HG02973 (cell line): ENCODE data around the gene XG.
"Not testable (repeated sequence)": the region's sequence is repeated elsewhere in the genome, so short reads cannot be mapped to it uniquely, and the experiment has no call there.

Experiments
- ATAC-seq: cut with Tn5 transposase; IDR thresholded peaks from one replicate; pipeline ENCODE4 v1.9.1; 2021; ENCODE audit warnings: moderate library complexity; ENCODE audit not compliant: unreplicated experiment

Gene XG

DNA sequence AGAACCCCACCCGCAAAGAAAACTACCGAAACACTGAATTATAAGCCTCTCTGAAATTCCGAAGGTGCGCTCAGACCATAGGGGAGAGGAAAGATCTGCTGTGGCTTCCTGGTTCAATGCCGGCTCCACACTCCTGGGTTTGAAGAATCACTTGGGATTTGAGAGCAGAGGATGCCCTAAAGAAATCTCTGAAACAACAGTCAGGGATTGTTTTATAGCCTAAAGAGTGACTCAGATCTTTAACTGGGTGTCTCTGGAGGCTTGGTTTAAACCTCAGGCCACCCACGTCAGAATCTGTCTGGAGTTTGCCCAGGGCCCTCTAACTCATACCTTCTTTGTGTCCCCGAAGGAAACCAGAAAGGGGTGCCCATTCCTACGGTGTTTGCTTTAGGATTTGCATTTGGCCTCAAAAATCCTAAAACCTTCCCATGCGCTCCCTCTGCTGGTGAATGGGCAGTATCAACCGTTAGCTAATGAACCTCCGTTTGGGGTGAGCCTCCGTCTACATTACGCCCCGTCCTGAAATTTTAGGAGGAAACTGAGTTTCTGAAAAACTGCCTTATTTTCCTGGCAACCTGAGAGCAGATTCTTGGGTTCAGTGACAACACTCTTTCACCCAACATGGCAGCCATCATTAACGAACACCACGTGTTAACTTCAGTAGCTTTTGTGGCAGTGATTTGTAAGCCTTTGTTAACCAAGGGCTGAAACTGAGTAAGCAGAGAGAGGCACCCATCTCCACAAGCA is 60.5 kb downstream of the XG start:
- ATAC-seq = not testable (repeated sequence)

DNA sequence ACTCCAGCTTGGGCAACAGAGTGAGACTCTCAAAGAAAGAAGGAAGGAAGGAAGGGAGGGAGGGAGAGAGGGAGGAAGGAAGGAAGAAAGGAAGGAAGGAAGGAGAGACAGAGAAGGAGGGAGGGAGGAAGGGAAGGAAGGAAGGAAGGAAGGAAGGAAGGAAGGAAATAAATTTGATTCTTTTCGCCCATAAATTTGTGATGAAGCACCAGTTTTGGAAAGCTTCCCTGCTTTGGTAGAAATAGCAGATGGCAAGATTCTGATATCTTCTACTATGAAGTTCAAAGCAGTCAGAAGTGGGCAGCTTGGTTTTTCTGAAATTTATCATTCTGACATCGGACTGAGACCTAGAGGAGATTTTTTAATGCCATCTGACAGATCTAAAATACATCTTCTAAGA is 65.2 kb downstream of the XG start:
- ATAC-seq = no peak

DNA sequence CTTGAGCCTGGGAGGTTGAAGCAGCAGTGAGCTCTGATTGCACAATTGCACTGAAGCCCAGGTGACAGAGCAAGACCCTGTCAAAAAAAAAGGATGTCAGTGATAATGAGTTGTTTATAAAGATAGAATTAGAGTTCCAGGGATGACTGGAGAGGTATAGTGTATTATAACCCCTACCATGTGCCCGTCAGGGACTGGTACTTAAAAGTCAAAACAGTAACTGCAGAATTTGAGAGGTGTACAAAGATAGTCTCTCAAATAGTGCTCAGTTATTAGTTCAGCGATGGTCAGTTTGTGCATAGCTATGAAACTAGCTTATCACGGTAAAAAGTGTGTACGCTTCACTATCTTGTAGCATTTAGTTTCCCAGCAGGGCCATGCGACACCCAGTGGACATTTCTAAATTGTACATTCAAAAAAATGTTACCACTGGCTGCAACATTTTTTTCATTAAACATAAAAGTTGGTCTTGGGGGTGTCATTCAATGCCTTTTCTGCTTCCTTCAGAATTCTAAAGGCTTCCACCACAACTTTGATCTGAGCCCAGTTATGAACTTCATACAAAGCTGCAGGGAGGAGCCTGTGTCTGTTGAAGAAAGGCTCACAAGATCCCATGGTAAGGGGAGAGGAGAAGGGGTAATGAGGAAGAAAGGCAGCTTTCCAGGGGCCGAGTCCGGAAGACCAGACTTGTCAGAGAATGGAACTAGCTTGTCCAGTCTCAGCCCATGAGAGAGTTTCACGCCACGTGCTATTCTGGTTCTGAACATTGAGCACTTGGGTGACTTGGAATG is 67.7 kb downstream of the XG start:
- no peak for ATAC-seq

DNA sequence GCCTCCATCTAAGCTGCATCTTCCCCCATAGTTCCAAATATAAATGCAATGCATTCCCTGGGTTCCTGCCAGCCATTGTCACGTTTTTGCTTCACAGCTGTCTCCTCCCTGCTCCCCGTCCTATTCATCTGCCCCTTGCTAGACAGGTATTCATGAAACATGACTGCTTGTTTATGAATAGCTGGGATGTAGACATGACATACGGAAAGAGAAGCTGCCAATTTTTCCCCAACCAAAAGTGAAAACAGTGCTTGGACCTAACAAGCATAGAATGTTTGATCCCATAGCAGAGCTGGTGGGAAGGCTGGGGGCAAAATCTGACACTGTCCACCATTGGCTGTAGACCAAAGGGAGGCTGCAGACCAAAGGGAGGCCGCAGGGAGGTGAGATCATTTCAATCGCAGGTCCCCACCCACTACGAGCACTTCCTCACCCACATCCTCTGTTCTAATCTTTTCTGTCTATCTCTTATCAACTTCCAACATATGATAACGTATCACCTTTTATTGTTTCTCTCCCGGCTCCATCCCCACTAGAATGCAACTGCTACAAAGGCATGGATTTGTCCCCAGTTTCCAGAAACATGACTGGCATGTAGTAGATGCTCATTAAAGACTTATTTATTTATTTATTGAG is 68.4 kb downstream of the XG start:
- ATAC-seq = no peak

DNA sequence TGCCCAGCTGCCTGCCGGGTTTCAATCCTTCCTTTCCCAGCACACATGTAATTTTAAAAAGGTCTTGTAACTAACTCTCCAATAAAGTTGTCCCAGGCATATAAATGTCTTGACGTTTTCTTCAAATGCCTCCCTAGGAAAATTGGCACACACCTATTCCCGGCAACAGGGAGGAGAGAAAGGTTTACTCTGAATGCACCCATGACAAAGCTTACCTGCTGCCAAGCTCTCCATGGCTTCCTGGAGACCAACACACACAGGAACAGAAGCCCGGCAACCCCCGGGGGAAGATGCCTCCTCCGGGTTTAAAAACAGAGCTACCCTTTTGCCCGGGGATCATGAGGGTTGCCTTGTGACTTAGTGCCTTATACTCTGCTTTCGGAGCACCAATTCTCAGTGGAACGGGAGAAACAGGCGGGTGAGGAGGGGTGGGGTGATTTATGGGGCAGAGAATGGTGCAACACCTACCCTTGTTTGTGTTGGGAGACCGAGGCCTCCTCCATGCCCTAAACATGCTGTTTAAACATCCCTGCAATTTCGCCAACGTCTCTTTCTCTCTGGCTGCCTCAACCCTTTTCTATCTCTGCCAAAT is 72.1 kb downstream of the XG start:
- no peak for ATAC-seq

DNA sequence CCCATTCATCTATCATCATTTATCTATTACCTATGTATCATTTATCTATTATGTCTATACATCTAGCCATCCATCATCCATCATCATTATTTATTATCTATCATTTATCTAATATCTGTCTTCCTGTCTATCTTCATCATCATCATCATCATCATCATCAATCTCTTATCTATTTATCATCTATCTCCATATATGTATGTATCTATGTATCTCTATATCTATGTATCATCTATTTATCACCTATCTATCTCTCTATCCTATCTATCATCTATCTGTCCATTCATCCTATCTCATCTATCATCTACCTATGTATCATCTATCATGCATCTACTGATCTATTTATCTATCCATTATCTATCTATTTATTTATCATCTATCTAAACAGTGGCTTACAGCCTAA is 73.0 kb downstream of the XG start:
- ATAC-seq = no peak

DNA sequence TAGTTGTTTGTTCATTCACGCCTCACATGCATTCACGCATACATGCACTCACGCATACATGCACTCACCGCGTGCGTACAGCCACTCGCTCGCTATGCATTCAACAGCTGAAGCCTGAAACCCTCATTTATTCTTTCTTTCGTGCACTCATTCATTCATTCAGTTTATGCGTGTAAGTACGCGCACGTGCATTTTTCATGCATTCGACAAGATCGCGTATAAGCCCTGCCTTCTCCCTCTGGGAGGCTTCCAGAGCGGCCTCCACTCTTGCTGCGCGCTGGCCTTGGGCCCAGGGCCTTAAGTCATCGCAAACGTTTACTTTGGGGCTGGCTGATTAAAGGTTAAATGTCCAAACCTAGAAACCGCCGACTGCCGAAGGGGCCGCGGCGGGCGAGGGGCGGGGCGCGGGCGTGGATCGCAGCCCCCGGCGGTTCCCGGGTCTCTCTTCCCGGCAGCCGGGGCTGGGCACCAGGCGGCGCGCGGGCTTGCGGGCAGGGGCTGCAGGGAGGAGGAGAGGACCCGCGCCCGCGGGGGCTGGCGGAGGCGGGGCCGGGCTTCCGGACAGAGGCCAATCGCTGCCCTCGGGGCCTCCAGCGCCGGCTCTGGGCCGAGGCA is 76.6 kb downstream of the XG start, which contains the start of gene GYG2:
Gene GYG2 (plus strand): TSS at position 587 of the 615 bp plus-strand sequence. CDS start 1,259 bp downstream, outside the sequence.
- ATAC-seq = no peak

DNA sequence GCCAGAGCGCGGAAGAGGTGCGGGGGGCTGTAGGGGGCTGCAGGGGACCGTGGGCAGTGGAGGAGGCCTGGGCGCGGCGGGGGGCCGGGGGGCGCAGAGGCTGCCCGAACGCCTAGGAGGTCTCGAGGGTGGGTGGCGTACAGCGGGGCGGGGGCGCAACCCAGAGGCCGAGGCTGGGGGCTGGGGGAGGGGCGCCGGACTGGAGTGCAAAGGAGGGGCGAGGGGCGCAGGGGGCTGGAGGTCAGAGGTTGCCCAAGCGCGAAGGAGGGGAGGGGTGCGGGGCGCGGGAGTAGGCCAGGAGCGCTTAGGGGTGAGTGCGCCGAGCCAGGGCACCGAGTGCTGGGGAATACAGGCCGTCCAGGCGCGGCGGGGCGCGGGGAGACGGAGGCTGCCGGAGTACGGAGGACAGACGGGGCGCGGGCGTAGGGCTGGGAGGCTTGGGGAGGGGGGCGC is 77.1 kb downstream of the XG start:
- no peak for ATAC-seq

DNA sequence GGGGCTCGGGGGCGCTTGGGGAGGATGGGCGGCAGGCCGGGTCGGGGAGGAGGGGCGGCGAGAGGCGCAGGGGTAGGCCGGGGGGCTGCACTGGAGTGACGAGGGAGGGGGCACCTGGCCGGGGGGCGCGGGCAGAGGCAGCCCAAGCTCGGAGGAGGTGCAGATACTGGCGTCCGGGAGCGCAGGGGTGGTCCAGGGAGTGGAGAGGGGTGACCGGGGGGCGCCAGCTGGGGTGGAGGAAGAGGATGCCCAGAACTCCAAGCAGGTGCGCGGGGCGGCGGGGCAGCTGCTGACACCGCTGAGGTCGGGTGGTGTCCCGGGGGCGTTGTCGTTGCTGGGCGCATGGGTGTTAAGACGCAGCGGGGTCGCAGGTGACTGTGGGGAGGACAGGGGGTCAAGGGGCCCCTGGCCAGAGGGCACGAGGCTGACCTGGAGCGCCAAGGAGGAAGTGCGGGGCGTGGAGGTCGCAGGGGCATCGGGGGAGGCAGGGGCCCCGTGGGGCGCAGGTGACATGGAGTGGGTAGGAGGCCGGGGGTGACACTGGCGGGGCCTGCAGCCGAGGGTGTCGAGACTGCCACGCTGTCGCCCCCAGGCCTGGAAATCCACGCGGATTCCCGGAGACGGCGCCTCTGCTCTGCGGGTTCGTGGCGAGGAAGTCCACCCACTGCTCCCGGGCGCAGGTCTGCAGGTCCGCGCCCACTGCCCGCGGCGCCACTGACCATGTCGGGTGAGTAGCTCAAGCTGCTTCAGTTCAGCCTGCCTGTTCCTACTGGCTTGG is 77.8 kb downstream of the XG start:
- ATAC-seq = no peak

DNA sequence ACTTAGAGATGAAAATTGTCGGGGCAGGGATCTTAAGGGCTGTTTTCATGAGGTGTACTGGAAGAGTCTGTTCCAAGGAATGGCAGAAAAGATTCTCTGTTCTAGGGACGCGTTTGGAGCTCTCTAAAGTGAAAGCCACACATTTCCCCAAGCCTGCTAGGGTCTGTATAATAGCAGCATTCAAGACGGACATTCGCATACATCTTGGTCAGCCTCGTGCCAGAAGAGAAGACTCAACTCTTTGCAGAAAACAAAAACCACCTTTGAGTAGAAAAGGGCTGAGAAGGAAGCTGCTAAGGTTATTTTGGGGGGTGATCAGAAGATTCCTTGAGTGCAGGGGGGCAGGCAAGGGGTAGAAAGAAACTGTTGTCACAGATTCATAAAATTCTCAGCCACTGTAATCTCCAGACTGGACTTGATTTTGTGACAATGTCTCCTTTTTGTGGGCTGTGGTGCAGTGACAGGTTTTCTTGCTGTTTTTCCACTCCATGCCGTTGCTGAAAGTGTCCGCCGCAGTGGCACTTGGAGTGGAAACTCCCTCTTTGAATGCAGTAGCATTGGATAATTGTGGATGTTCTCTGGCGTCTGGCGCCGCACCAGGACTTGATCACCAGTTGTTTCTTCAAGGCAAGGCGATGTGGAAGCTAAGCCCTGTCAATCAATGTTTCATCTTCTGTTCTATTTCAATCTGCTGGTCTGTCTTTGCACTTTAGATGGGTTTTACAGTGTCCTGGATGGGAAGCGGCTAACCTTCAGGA is 79.8 kb downstream of the XG start:
- no peak for ATAC-seq

DNA sequence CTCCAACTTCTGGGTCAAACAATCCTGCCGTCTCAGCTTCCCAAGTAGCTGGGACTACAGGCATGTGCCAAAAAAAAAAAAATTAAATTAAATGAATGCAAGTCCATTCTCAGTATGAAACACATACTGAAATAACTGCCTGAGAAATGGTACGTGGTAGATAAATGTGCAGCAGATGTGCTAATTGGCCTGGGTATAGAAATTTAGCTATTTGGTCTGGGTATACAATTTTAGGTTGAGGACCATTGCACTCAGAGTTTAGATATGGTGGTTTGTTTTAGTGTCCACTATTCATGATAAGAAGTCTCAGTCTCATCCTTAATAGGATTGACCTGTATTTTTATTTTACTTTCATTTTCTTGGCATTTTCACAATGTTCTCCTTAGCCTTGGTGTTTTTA is 86.1 kb downstream of the XG start:
- no peak for ATAC-seq

DNA sequence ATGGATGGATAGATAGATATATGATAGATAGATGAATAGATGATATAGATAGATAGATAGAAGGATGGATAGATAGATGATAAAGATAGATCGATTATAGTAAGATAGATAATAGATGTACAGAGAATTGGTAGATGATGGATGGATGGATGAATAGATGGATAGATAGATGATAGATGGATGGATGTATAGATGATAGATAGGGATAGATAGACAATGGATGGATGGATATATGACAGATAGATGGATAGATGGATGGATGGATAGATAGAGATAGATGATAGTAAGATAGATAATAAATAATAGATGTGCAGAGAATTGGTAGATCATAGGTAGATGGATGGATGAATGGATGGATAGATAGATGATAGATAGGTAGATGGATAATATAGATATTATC is 89.1 kb downstream of the XG start:
- no peak for ATAC-seq

DNA sequence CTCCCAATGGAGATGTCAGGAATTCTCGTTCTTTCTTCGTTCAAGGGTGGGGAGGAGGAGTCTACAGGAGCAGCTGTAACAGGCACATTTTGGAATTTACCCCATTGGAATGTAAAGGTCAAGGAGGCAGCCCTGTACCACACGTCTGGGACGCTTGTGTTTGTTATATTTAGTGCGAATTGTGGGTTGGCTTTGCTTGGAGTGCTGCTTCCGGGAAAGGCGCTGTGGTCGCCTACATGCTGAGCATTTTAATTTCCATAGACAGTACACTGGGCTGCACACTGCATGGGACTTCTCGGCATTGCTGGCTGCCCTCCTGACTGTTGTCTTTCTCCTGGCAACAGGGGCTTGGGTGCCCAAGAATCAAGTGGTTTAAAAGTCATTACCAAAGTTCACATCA is 89.7 kb downstream of the XG start:
- no peak for ATAC-seq

DNA sequence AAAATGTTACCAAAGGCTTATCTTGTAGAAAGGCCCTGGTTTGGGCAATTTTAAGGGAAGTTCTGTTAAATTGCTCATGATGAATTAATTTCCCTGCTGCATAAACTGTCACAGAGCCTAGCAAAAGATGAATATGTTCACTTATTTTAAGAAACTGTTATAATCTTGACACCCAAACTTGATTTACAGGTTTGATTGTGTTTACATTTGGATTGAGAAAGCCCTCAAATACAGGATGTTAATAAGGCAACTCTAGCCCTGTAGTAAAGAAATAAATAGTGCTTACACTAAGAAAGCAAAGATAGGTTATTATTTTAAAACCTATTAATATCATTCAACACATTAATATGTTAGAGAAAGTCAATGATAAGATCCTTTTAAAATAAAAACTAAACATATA is 95.2 kb downstream of the XG start:
- no peak for ATAC-seq

DNA sequence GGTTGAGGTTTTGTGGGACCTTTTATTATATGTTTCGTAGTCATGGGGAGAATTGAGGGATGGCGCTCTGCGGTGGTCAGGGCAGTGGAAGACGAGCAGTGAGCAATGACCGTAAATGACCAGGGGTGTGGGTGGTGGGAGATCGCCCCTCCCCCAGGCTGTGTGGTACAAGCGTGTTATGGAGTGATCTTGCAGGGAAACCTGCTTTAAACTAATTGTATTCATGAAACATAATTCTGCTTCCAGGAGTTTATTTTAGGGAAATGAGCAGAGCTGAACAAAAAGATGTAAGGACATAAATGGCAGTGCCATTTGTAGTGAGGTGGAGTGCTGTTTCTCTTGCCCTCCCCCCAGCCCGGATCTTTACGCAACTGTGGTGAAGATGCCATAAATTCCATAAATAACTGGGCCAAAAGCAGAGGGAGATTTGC is 97.0 kb downstream of the XG start:
- no peak for ATAC-seq

DNA sequence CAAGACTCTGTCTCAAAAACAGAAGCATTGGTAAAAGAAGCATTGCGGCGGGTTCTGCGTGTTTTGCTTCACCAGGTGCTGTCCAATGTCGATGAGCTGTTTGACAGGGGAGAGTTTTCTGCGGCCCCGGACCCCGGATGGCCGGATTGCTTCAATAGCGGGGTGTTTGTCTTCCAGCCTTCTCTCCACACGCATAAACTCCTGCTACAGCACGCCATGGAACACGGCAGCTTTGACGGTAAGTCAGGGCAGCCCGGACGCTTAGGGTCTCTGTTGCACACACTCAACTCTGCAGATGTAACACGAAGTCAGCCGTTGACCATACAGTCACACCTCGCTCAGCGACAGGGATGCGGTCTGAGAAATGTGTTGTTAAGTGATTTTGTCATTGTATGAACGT is 103.1 kb downstream of the XG start:
- no peak for ATAC-seq

DNA sequence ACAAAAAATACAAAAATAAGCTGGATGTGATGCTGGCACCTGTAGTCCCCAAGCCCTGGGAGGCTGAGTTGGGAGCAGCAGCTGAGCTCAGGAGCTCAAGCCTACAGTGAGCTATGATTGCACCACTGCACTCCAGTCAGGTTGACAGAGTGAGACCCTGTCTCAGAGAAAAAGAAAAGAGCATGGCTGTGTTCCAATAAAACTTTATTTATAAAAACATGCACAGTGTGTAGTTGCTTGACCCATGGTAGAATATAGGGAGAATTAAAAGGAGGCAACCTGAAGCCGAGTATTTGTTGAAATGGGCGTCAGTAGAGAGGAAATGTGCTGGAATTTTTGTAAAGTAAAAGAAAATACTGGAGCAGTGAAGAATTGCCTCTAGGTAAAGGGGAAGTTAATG is 103.9 kb downstream of the XG start:
- ATAC-seq = no peak

DNA sequence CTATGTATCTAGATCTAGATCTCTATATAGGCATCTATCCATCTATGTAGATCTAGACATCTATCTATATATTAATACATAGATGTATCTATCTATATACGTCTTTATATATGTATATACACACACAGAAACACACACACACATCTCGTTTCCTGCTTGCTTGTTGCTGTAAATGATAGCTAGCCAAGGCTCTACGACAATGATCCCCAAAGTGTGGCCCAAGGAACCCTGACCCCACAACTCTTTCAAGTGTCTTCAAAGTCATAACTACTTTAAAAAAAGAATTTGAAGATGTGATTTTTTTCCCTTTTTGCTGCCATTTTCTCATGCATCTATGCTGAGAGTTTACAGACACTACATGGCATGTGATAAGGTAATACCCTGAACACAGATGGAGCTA is 105.7 kb downstream of the XG start:
- ATAC-seq = no peak

DNA sequence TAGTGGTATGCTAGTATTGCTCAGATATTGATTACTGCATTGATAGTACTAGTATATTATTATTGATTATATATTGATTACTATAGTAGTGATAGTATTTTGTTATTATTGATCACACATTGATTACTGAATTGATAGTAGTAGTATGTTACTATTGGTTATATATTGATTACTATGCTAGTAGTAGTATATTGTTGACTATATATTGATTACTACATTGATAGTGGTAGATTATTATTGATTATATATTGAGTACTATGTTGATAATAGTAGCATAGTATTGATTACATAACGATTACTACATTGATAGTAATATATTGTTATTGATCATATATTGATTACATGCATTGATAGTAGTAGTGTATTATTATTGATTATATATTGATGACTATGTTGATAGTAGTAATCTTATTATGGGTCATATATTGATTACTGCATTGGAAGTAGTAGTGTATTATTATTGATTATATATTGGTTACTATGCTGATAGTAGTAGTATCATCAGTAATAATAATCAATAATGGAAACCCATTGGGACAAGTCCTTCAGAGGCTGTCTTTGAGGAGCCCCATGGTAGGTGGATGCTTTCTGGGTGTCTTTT is 107.5 kb downstream of the XG start:
- no peak for ATAC-seq
